PC-3 (cell line): Measurements from ENCODE around the gene MC1R. TPM values are rescaled to one million over a fixed set of nuclear protein-coding genes. Genes with fewer than 3 reads are reported as not detected.

ENCODE experiments used
- ATAC-seq: fragments of 200-7000 bp; cut with Tn5 transposase; 2 replicates; pipeline ENCODE4 v1.9.1; 2020; ENCODE audit warnings: mild to moderate bottlenecking, moderate library complexity
- BruUV-seq: library from RNA; stranded (reverse); fragments of 400-500 nt; replicated peaks from 2 replicates; lab custom pipeline; 2021; lab: Mats Ljungman, UMichigan
- CTCF ChIA-PET: fragments of 300-600 bp; sonication (Branson Sonifier 250); formaldehyde crosslinking; loops from one replicate; lab custom pipeline; 2022; ENCODE audit warnings: antibody characterized with exemption; lab: Charles Lee
- POLR2A ChIA-PET: fragments of 300-600 bp; sonication (Branson Sonifier 250); formaldehyde crosslinking; loops from one replicate; lab custom pipeline; 2022; ENCODE audit warnings: antibody characterized with exemption; ENCODE audit not compliant: unreplicated experiment; lab: Charles Lee
- DNase-seq: peaks from one replicate; pipeline ENCODE4 v3.0.0-alpha.2; 2015
- H2AFZ ChIP-seq: fragments of 300-600 bp; sonication (generic); 2 replicates; pipeline ENCODE4 v1.6.0; 2016; ENCODE audit warnings: antibody characterized with exemption, low read length
- H3F3A ChIP-seq: fragments of 300-600 bp; sonication (generic); one replicate; pipeline ENCODE4 v1.6.0; 2017; ENCODE audit warnings: antibody characterized with exemption, low read length, control low read depth, mild to moderate bottlenecking; ENCODE audit not compliant: unreplicated experiment
- H3K27ac ChIP-seq: fragments of 300-600 bp; sonication (generic); 2 replicates; pipeline ENCODE4 v1.5.1; 2016; ENCODE audit warnings: mild to moderate bottlenecking, low read length
- H3K27me3 ChIP-seq: fragments of 300-600 bp; sonication (generic); 2 replicates; pipeline ENCODE4 v1.6.1; 2016; ENCODE audit warnings: low read length, mixed read lengths
- H3K36me3 ChIP-seq: fragments of 300-600 bp; sonication (generic); 2 replicates; pipeline ENCODE4 v1.6.1; 2016; ENCODE audit warnings: low read depth, mixed run types, low read length, mixed read lengths
- H3K4me1 ChIP-seq: fragments of 300-600 bp; sonication (generic); 2 replicates; pipeline ENCODE4 v1.5.1; 2016; ENCODE audit warnings: low read length; ENCODE audit not compliant: insufficient read depth
- H3K4me2 ChIP-seq: fragments of 300-600 bp; sonication (generic); 2 replicates; pipeline ENCODE4 v1.6.0; 2016; ENCODE audit warnings: low read length
- H3K4me3 ChIP-seq: fragments of 300-600 bp; sonication (generic); 2 replicates; pipeline ENCODE4 v1.5.1; 2016; ENCODE audit warnings: mild to moderate bottlenecking, low read length, mixed read lengths
- H3K79me2 ChIP-seq: fragments of 300-600 bp; sonication (generic); 2 replicates; pipeline ENCODE4 v1.6.1; 2017; ENCODE audit warnings: low read length, mixed read lengths
- H3K9ac ChIP-seq: fragments of 300-600 bp; sonication (generic); 2 replicates; pipeline ENCODE4 v1.6.0; 2016; ENCODE audit warnings: mild to moderate bottlenecking, low read length
- H3K9me2 ChIP-seq: fragments of 300-600 bp; sonication (generic); replicated peaks from 2 replicates; pipeline ENCODE4 v1.6.1; 2016; ENCODE audit warnings: mixed run types, low read length, mixed read lengths
- H3K9me3 ChIP-seq: fragments of 300-600 bp; sonication (generic); 2 replicates; pipeline ENCODE4 v1.6.1; 2016; ENCODE audit warnings: low read length, mixed read lengths
- H4K20me1 ChIP-seq: fragments of 300-600 bp; sonication (generic); 2 replicates; pipeline ENCODE4 v1.6.1; 2016; ENCODE audit warnings: low read length, mixed read lengths
- CTCF ChIP-seq: fragments of 300-600 bp; sonication (generic); conservative IDR thresholded peaks from 2 replicates; pipeline ENCODE4 v1.5.1; 2017; ENCODE audit warnings: antibody characterized with exemption, low read depth, mild to moderate bottlenecking, low read length
- EZH2 ChIP-seq: fragments of 300-600 bp; sonication (generic); IDR thresholded peaks from one replicate; pipeline ENCODE4 v1.6.1; 2017; ENCODE audit warnings: antibody characterized with exemption, mild to moderate bottlenecking, low read length; ENCODE audit not compliant: unreplicated experiment
- intact Hi-C: fragments of 100-400 bp; cut with micrococcal nuclease; formaldehyde crosslinking; loops from 2 replicates; pipeline ENCODE4 v1.9.0; 2023
- total RNA-seq: library from RNA; depleted of rRNA; stranded (reverse); fragments of >200 nt; gene quantifications from 2 replicates; pipeline ENCODE4 v1.2.3, GENCODE V29; 2014; rRNA removed

The MC1R gene
- total RNA-seq, 1 experiment from 2014 or later = 4.2 TPM

- Histone ChIP-seq H4K20me1 (no peaks in the 10 kb centered on the region), H3K27me3 (no peaks in the 10 kb centered on the region), H3K27ac (no peak overlapping the region), H3K9ac (no peak overlapping the region), H3K4me1 (peaks cover 13% of the 10 kb centered on the region), H2AFZ (no peak overlapping the region), H3F3A (no peaks in the 10 kb centered on the region), H3K4me3 (no peak overlapping the region), H3K9me2 (no peaks in the 10 kb centered on the region), H3K4me2 (no peak overlapping the region), H3K36me3 (no peaks in the 10 kb centered on the region), H3K9me3 (no peaks in the 10 kb centered on the region), H3K79me2 (peaks cover 35% of the 10 kb centered on the region)
- no TSS peak for BruUV-seq
- no peak for DNase-seq
- ChIA-PET CTCF (no interaction called here), POLR2A (no interaction called here)
- no peak for TF ChIP-seq CTCF
- TF ChIP-seq EZH2 = no peak
- intact Hi-C loops = no loop called here
- no peak for ATAC-seq
Observed at GRCh38 chr16:89969741-89970410, 51.2 kb downstream of the MC1R start.

Other genes starting within 250 kb of the MC1R start
- 50.0 and 51.1 TPM in 2 replicates for gene CDK10, start 232.2 kb upstream of the MC1R start, total RNA-seq
- 12.2 and 21.5 TPM in 2 replicates for gene SPATA2L, start 217.2 kb upstream of the MC1R start, total RNA-seq
- 4.4 and 6.7 TPM in 2 replicates for gene VPS9D1, start 198.0 kb upstream of the MC1R start, total RNA-seq
- gene ZNF276, start 197.3 kb upstream of the MC1R start, total RNA-seq = 30.1 and 32.7 TPM in 2 replicates
- gene FANCA, start 102.2 kb upstream of the MC1R start, total RNA-seq = 45.0 and 62.9 TPM in 2 replicates
- gene SPIRE2, start 90.4 kb upstream of the MC1R start, total RNA-seq = 12.3 and 13.2 TPM in 2 replicates
- 77.9 and 79.6 TPM in 2 replicates for gene TCF25, start 45.3 kb upstream of the MC1R start, total RNA-seq
- 159 and 199 TPM in 2 replicates for gene TUBB3, start 4.5 kb downstream of the MC1R start, total RNA-seq
- gene DEF8, start 29.9 kb downstream of the MC1R start, total RNA-seq = 128 and 139 TPM in 2 replicates
- gene DBNDD1, start 100.6 kb downstream of the MC1R start, total RNA-seq = 19.2 and 21.1 TPM in 2 replicates
- not detected in 2 replicates for gene PRDM7, start 158.5 kb downstream of the MC1R start, total RNA-seq